HPDE6-E6E7 (cell line): Measurements from ENCODE around the gene PLIN5.

Experiments
- DNase-seq: peaks from one replicate; pipeline ENCODE4 v3.0.0; 2011; ENCODE audit warnings: missing footprints; ENCODE audit errors: extremely low spot score

PLIN5 gene

DNA sequence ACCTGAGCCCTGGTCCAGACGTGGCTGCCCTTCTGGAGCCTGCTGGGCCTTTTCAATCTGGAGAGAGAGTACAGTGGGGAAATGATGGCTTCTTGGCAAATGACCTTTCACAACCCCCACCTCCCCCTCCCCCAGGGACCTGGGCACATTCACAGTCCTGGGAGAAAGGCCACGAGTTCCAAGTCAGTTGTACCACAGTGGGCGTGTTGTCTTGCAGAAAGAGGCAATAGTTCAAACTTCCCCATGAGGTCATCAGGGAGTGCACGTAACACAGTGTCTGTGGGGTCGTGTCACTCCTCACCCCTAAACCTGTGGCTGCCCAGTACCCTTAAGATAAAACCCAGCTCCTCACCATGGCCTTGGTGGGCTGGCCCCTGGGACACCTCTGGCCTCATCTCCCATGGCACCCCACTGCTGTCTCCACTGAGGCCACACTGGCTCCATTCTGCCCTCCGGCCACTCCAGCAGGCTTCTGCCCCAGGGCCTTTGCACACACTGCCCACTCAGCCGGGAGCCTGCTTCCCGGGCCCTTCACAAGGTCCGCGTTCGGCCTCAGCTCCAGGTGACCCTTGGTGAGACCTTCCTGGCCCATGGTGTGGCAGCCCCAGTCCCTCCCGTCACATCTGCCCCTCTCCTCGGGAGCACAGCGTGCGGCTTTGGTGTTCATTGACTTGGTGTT is 30.0 kb downstream of the PLIN5 start:
- no peak for DNase-seq

DNA sequence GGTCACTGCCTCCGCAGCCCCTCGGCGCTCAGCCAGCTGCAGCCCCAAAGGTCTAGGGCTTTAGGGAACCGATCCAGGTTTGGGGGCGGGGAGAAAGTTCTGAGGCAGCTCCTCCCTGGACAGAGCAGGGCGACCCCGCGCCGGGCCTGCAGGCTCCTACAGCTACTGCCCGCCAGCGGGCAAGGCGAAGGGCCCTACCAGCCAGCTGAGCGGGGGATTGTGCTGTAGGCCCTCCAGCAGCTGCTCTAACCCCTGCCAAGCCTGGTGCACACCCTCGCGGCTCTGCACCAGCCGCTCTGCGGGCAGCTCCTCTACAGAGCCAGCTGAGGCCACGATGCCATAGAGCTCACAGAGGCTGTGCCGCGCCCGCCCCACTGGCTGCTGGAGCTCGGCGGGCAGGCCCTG is 30.7 kb downstream of the PLIN5 start:
- DNase-seq = no peak

DNA sequence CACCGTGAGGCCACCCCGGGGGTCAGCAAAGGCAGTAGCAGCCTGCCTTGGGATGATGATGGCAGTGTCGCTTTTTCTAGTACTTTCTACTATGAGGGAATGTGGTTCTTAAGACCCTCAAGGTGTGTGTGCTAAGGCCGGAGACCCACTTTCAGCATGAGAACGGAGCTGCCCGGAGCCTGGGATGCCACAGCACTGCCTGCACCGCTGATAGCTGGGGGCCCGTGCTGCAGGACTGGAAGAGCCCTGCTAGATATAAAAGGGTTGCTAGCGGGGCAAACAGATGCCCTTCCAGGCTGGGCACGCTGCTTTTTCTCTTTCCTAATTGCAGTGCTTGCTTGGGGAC is 31.2 kb downstream of the PLIN5 start:
- no peak for DNase-seq

DNA sequence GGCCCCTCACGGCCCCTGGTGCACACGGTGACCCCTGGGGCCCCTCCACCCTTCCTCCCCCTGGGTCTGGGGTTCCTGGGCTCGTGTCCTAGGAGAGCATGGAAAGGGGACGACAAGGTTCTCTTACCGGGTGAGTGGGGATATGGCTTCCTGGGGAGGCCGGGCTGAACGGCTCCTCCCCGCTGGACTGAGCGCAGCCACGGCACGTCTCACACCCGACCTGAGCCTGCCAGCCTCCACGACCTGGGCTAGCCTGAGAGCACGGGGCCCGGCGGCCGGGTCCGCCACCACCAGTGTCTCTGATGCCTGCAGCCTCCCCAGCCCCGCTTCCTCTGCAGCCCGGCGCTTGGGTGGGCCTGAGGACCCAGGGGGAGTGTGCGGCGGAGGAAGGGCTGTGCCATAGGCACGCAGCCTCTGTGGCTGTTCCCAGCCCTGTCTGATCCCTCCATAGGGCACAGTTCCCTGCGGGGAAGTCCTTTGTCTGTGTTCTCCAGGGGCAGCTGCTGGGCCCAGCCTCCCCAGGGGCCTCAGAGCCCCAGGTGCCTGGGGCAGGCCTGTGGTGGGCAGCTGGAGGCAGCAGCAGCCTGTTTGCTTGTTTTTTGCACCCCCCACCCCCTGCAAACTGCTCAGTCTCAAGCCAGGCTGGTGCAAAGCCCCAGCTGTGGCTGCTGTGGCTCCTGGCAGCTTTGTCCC is 31.7 kb downstream of the PLIN5 start:
- DNase-seq = no peak

DNA sequence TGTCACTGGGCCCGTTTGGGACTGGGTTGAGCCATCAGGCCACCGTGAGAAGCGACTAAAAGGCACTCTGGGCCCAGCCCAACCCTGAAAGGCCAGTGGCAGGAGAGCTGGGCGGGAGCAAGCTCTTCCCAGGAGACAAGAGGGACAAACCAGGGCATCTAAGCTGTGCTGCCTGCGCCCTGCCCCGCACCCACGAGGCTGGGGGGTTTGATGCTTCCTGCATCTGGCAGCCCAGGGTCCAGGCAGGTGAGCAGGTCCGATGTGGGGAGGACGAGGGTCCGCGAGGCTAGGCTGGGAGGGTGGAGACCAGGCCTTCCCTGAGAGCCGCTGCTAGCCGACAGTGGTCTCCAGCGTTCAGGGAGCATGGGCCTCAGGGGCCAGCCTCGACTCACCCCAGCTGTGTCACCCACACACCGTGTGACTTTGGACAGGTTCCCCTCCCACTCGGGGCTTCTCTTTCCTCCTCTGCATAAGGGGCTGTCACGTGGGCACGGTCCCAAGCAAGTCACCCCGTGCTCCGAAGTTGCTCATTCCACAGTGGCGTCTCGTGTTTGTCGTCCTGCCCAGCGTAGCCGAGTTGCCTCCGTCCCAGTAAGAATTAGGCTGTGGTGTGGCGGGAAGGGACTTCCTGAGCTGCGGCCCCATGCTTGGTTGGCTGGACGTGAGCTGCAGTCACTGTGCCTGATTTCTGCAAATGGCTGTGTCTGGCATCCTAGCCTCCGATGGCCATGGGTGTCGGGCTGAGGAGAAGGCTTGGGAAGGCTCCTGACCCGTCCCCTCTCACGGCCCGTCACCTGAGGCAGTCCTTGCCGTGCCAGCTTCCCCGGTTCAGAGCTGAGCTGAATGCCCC is 32.5 kb downstream of the PLIN5 start:
- no peak for DNase-seq

DNA sequence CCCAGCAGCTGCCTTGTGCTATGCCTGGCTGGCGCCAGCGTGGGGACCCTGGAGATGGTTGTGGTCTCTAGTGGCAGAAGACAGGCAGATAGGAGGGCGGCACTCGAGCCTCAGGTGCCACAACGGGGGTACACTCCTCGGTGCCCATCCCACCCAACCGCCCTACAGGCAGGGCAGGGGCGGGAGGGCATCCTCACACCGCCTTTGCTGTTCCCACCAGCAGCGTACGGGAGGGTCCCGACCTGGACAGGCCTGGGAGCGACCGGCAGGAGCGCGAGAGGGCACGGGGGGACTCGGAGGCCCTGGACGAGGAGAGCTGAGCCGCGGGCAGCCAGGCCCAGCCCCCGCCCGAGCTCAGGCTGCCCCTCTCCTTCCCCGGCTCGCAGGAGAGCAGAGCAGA is 33.3 kb downstream of the PLIN5 start:
- DNase-seq = no peak

DNA sequence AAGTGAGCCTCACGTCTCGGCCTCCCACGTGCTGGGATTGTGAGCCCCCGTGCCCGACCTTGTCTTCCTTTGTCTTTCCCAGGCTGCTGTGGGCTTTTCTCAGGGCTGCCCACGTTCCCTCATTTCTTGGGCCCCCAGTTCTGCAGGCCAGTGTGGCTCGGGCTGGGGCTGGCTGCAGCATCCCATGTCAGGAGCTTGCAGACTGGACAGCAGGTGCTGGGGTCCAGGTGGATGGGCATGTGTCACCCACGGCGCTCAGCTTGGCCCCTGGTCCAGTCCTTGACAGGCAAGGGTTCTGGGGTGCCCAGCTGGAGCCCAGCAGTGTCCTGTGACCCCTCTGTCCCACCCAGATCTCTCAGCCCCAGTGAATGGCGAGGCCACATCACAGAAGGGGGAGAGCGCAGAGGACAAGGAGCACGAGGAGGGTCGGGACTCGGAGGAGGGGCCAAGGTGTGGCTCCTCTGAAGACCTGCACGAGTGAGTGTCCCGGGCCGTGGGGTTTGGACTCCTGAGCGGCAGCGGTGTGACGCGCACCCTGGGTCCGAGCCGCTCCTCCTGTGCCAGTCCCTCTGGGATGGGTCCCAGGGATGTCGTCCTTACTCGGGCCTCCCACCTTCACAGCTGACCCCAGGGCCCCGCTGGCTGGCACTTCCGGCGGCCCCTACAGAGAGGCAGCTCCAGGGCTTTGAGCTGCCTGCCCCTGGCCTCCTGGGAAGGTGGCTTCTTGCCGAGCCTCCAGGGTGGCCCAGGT is 34.0 kb downstream of the PLIN5 start:
- no peak for DNase-seq

DNA sequence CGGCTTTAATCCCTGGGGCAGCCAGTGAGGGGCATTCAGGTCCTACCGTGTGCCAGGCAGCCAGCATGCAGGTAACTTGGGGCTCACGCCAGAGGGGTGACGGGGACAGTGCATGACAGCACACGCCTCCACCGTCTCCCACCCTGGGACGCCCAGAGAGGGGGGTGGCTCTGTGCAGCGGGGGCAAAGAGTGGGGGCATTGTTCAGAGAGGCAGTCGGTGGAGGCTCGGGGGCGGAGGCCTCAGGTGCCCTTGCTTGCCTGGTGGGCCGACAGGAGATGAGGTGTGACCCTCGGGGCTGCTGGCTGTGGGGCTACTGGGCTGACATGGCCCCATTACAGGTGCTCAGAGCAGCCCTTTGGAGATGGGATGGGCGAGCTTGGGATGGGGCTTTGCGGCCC is 35.2 kb downstream of the PLIN5 start:
- no peak for DNase-seq

DNA sequence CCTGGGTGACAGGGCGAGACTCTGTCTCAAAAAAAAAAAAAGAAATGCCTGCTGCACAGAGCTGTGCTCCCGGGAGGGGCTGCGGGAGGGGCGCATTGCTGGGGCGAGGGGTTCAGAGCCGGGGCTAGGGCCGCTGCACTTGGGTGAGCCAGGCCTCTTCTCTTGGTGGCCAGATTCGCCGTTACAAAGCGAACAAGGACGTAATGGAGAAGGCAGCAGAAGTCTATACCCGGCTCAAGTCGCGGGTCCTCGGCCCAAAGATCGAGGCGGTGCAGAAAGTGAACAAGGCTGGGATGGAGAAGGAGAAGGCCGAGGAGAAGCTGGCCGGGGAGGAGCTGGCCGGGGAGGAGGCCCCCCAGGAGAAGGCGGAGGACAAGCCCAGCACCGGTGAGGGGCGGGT is 35.7 kb downstream of the PLIN5 start:
- DNase-seq = no peak

DNA sequence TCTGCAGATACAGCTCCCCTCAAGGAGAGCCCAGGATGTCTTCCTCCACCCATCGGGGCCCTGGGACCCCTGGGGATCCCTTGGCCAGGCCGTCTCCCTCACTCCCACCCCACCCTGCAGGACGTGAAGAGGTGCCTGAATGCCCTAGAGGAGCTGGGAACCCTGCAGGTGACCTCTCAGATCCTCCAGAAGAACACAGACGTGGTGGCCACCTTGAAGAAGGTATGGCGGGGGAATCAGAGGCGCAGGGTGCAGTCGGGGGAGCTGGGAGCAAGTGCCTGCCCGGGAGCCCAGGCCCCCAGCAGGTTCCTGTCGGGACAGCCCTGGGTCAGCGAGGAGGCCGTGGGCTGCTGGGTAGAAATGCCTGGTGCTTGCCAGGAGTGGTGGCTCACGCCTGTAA is 36.3 kb downstream of the PLIN5 start:
- DNase-seq = no peak

DNA sequence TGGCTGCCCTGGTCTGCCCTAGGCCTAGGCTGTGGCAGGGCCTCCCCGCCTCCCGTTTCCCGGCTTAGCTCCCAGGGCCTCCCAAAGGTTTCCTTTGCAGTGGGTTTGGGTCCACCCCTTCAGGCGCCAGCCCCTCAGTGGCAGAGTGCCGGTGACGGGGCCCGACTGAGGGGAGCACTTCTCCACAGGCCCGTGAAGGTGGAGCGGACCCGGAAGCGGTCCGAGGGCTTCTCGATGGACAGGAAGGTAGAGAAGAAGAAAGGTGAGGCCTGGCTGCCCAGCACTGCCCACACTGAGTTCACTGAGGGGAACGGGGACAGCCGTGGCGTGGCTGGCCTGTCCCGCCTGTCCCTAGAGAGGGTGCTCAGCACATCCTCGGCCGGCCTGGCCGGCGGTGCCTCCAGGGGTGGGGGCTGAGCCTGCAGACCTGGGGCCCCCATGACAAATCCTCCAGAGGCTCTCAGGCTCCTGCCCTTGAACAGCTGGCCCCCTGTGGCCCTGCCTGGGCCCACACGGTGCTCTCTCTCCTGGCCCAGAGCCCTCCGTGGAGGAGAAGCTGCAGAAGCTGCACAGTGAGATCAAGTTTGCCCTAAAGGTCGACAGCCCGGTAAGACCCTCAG is 37.1 kb downstream of the PLIN5 start:
- DNase-seq = no peak

DNA sequence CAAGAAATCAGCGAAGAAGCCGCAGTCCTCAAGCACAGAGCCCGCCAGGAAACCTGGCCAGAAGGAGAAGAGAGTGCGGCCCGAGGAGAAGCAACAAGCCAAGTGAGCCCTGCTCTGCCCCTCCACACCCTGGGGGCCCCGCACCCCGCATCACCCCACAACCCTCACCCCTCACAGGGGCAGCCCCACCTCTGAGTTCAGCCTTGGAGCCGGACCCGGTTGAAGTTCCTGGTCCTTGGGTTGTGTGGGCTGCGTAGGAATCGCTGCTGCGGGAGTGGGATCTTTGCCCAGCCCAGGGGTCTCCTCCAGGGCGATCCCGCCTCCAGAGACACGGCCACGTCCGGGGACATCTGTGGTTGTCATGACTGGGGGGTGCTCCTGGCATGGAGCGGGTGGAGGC is 38.7 kb downstream of the PLIN5 start:
- DNase-seq = no peak

DNA sequence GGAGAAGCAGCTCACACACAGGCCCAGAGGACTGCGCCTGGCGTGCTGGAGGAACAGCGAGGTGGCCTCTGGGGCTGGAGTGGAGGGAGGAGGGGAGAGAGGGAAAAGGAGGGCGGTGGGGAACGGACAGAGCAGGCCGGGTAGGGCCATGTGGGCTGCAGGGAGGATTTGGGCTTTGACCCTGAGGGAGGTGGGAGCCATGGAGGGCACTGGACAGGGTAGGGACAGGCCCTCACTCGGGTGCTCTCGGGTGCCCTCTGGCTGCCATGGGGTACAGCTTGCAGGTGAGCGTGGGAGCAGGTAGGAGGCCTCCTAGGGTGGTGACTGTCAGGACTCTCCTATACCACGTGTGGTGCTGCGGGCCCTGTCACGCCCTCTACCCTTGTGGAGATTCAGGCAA is 39.6 kb downstream of the PLIN5 start:
- peak; percentile 51 for DNase-seq

DNA sequence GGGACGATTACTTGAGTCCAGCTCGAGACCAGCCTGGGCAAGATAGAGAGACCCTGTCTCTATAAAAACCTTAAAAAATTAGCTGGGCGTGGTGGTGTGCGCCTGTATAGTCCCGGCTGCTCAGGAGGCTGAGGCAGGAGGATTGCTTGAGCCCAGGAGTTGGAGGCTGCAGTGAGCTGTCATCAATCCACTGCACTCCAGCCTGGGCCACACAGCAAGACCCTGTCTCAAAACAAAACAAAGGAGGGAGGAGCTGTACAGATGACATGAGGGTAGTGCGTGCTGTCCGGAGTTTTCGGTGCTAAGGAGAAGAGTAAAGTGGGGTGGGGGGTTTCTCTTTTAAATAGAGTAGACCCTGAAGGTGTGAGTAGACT is 40.3 kb downstream of the PLIN5 start:
- no peak for DNase-seq

DNA sequence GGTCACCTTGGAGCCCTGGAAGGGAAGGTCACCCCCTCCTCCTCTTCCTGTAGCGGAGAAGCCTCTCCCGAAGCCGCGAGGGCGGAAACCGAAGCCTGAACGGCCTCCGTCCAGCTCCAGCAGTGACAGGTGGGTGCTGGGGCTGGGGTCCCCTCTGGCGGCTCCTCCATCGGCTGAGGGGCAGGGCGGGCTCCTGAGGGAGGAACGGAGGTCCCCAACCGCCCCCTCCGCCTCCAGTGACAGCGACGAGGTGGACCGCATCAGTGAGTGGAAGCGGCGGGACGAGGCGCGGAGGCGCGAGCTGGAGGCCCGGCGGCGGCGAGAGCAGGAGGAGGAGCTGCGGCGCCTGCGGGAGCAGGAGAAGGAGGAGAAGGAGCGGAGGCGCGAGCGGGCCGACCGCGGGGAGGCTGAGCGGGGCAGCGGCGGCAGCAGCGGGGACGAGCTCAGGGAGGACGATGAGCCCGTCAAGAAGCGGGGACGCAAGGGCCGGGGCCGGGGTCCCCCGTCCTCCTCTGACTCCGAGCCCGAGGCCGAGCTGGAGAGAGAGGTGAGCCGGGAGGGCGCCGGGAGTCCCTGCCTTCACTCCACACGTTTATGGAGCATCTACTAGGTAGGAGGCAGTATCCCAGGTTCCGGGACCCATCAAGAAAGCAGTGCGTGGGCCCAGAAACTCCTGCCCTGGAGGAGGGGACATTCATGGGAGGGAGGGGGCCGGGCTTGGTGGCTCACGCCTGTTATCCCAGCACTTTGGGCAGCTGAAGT is 40.9 kb downstream of the PLIN5 start:
- no peak for DNase-seq

DNA sequence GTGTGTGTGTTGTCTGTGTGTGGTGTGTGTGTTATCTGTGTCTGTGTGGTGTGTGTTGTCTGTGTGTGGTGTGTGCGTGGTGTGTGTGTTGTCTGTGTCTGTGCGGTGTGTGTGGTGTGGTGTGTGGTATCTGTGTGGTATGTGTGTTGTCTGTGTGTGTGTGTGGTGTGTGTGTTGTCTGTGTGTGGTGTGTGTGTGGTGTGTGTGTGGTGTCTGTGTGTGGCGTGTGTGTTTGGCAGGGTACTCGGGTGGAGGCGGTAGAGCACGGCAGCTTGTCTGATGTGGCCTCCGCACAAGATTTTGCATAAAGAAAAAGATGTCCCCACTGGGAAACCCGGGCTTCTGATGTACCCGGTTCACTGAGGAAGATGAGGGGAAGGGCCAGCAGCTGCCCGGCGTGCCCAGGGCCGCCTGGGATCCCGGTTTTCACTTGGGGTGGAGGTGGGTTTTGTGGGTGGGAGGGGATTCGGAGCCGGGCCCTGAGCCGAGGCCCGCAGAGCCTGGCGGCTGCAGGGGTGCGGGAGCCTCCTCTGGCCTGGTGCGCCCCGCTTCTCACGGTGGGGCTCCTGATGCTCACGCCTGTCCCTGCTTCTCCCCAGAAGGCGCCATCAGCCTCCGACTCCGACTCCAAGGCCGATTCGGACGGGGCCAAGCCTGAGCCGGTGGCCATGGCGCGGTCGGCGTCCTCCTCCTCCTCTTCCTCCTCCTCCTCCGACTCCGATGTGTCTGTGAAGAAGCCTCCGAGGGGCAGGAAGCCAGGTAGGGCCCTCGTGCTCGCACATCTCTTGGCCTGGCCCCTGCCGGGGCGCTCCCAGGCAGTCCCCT is 41.7 kb downstream of the PLIN5 start:
- no peak for DNase-seq

DNA sequence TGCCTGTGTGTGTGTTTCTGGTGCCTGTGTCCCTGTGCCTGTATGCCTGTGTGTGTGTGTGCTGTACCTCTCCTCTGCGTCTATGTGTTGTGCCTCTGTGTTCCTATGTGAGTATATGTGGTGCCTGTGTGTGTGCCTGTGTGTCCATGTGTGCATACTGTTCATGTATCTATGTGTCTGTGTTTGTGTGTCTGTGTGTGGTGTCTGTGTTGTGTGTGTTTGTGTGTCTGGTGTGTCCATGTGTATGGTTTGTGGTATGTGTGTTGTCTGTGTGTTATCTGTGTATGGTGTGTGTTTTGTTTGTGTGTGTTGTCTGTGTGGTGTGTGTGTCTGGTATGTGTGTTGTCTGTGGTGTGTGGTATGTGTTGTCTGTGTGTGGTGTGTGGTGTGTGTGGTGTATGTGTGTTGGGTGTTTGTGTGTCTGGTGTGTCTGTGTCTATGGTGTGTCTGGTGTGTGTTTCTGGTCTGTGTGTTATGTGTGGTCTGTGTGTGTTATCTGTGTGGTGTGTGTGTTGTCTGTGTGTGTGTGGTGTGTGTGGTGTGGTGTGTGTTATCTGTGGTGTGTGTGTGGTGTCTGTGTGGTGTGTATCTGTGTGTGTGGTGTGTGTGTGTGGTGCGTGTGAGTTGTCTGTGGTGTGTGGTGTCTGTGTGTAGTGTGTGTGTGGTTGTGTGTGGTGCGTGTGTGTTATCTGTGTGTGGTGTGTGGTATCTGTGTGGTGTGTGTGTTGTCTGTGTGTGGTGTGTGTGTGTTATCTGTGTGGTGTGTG is 42.5 kb downstream of the PLIN5 start:
- no peak for DNase-seq

DNA sequence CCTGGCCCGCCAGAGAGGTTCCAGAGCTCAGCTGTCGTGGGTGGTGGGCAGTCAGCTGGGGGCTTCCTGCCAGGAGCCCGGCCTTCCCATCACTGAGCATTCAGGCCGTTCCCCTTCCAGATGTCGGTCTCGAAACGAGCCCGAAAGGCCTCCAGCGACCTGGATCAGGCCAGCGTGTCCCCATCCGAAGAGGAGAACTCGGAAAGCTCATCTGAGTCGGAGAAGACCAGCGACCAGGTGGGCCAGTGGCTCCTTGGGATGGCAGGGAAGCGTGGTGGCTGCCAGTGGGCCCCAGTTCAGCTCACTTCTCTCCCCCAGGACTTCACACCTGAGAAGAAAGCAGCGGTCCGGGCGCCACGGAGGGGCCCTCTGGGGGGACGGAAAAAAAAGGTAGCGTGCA is 43.6 kb downstream of the PLIN5 start:
- DNase-seq = no peak

DNA sequence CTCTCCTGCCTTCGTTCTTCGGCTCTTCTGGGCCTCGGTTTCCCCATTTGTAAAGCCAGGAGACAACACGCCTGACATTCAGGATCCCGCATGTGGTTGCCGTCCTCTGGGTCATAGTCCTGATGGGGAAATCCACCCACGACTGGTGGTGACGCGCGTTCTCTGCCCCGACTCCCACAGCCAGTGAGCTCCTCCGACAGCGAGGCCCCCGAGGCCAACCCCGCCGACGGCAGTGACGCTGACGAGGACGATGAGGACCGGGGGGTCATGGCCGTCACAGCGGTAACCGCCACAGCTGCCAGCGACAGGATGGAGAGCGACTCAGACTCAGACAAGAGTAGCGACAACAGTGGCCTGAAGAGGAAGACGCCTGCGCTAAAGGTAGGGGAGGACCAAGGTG is 46.5 kb downstream of the PLIN5 start:
- DNase-seq = no peak
